ENCODE data around the gene ABHD17B.

DNA sequence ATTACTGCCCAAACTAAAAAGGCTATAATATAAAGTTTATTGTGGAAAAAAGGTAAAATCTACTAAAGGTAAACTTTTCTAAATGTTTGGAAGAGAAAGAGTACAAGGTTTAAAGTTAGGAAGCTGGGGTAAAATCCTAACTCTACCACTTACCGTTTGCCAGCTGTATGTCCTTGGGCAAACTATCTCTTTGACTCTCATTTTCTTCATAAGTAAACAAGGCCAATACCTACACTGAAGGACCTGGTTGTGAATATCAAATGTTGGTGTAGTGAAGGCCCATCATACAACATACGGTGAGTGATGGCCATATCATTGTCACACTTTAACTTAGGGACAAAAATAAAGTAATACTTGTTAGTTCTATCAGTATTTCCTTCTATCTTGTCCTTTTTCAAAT lies 34.9 kb downstream of the ABHD17B start:
- TF ChIP-seq LEF1 (IDR thresholded peaks at IDR 0.05; ENCODE audit: borderline replicate concordance): no peak
- TF ChIP-seq FOXK2 (IDR thresholded peaks at IDR 0.05): no peak
- no peak for TF ChIP-seq HDGF (IDR thresholded peaks at IDR 0.05; ENCODE audit: borderline replicate concordance)
- no peak for TF ChIP-seq NFRKB (IDR thresholded peaks at IDR 0.05)
- TF ChIP-seq, protein P1, sequence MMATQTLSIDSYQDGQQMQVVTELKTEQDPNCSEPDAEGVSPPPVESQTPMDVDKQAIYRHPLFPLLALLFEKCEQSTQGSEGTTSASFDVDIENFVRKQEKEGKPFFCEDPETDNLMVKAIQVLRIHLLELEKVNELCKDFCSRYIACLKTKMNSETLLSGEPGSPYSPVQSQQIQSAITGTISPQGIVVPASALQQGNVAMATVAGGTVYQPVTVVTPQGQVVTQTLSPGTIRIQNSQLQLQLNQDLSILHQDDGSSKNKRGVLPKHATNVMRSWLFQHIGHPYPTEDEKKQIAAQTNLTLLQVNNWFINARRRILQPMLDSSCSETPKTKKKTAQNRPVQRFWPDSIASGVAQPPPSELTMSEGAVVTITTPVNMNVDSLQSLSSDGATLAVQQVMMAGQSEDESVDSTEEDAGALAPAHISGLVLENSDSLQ (IDR thresholded peaks at IDR 0.05): no peak
- no peak for TF ChIP-seq ELF4 (IDR thresholded peaks at IDR 0.05)
- TF ChIP-seq BHLHE40 (IDR thresholded peaks at IDR 0.05; ENCODE audit: borderline replicate concordance): no peak
- no peak for TF ChIP-seq ZNF384 (IDR thresholded peaks at IDR 0.05)
- TF ChIP-seq SUZ12 (IDR thresholded peaks at IDR 0.05): no peak
- no peak for TF ChIP-seq SP1 (IDR thresholded peaks at IDR 0.05)
- TF ChIP-seq FOXM1 (IDR thresholded peaks at IDR 0.05; ENCODE audit: borderline replicate concordance): no peak
- TF ChIP-seq FOXA1 (IDR thresholded peaks at IDR 0.05): no peak

All from HEK293T (cell line).